HCT116 (cell line): ENCODE measurements around the gene TTLL11.

Source experiments
- ELF1 ChIP-seq: IDR thresholded peaks from 2 replicates; pipeline ENCODE4 v1.6.1; 2012; ENCODE audit warnings: low read depth, borderline replicate concordance
- EZH2 ChIP-seq: fragments of 200-600 bp; sonication (generic); IDR thresholded peaks from 2 replicates; pipeline ENCODE4 v1.6.1; 2017; ENCODE audit warnings: antibody characterized with exemption, mixed run types
- EZH2phosphoT487 ChIP-seq: fragments of 200-600 bp; IDR thresholded peaks from 2 replicates; pipeline ENCODE4 v1.6.1; 2018; ENCODE audit warnings: antibody characterized with exemption, borderline replicate concordance
- POLR2A ChIP-seq: IDR thresholded peaks from 2 replicates; pipeline ENCODE4 v1.7.0; 2011; ENCODE audit warnings: borderline replicate concordance; ENCODE audit not compliant: insufficient read depth, insufficient read length; ENCODE audit errors: extremely low read depth
- POLR2AphosphoS5 ChIP-seq: IDR thresholded peaks from 2 replicates; pipeline ENCODE4 v1.6.1; 2011; ENCODE audit warnings: mild to moderate bottlenecking, low read depth, low read length, moderate library complexity
- RAD21 ChIP-seq: IDR thresholded peaks from 2 replicates; pipeline ENCODE4 v1.6.1; 2012; ENCODE audit warnings: low read depth, mild to moderate bottlenecking
- SP1 ChIP-seq: IDR thresholded peaks from 2 replicates; pipeline ENCODE4 v1.6.1; 2012; ENCODE audit warnings: low read depth
- SRF ChIP-seq: IDR thresholded peaks from 2 replicates; pipeline ENCODE4 v1.6.1; 2012; ENCODE audit warnings: low read depth
- YY1 ChIP-seq: IDR thresholded peaks from 2 replicates; pipeline ENCODE4 v1.6.1; 2011; ENCODE audit warnings: low read length, low read depth, moderate library complexity, mild to moderate bottlenecking; ENCODE audit not compliant: insufficient replicate concordance; ENCODE audit errors: extremely low read depth
- ZNF274 ChIP-seq: fragments of 200-500 bp; sonication (Bioruptor generic); IDR thresholded peaks from 2 replicates; pipeline ENCODE4 v1.6.1; 2014; ENCODE audit warnings: mild to moderate bottlenecking, low read depth, low read length, inconsistent platforms
- TF ChIP-seq, protein P1 (sequence below), 3 experiments: fragments of 200-600 bp in 1 of 3; sonication (generic) in 1 of 3; IDR thresholded peaks in 2 of 3; conservative IDR thresholded peaks in 1 of 3; 2 replicates each; pipeline ENCODE4 v1.5.1; 2012 to 2017; ENCODE audit warnings: low read depth in 2 of 3, low read length in 2 of 3, antibody characterized with exemption in 1 of 3, borderline replicate concordance in 1 of 3, control low read depth in 1 of 3, mild to moderate bottlenecking in 1 of 3, mixed read lengths in 1 of 3, mixed run types in 1 of 3, moderate library complexity in 1 of 3; ENCODE audit not compliant: insufficient read depth in 1 of 3
- TF ChIP-seq, protein P2 (sequence below): IDR thresholded peaks from 2 replicates; pipeline ENCODE4 v1.6.1; 2012; ENCODE audit warnings: low read depth
- TF ChIP-seq, protein P3 (sequence below): IDR thresholded peaks from 2 replicates; pipeline ENCODE4 v1.6.1; 2011; ENCODE audit warnings: mild to moderate bottlenecking, low read length, moderate library complexity; ENCODE audit not compliant: insufficient replicate concordance; ENCODE audit errors: extremely low read depth

DNA sequence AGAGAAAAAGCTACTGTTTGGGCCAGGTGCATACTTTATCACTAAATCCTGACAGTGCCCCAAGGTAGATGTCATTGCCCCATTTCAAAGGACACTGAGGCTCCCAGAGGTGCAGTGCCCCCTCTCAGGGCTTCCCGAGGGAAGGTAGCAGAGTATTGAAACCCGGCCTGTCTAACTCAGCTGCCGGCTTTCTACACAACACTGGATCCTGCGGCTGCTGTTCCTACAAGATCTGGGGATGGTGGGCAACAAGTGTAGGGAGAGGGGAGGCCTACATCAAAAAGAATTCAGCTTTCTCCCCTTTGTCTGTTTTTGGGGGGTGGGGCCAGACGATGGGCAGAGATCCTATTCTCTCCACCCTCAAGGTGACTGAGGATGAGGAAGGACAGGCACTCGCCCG, 240.9 kb downstream of the TTLL11 start:
- TF ChIP-seq, protein P1, sequence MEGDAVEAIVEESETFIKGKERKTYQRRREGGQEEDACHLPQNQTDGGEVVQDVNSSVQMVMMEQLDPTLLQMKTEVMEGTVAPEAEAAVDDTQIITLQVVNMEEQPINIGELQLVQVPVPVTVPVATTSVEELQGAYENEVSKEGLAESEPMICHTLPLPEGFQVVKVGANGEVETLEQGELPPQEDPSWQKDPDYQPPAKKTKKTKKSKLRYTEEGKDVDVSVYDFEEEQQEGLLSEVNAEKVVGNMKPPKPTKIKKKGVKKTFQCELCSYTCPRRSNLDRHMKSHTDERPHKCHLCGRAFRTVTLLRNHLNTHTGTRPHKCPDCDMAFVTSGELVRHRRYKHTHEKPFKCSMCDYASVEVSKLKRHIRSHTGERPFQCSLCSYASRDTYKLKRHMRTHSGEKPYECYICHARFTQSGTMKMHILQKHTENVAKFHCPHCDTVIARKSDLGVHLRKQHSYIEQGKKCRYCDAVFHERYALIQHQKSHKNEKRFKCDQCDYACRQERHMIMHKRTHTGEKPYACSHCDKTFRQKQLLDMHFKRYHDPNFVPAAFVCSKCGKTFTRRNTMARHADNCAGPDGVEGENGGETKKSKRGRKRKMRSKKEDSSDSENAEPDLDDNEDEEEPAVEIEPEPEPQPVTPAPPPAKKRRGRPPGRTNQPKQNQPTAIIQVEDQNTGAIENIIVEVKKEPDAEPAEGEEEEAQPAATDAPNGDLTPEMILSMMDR (IDR thresholded peaks at IDR 0.05 in 2 of 3, conservative IDR thresholded peaks at IDR 0.05 in 1 of 3; ENCODE audit: borderline replicate concordance in 1 of 3, insufficient read depth in 1 of 3, low read depth in 2 of 3, low read length in 2 of 3) = no peak
- TF ChIP-seq, protein P2, sequence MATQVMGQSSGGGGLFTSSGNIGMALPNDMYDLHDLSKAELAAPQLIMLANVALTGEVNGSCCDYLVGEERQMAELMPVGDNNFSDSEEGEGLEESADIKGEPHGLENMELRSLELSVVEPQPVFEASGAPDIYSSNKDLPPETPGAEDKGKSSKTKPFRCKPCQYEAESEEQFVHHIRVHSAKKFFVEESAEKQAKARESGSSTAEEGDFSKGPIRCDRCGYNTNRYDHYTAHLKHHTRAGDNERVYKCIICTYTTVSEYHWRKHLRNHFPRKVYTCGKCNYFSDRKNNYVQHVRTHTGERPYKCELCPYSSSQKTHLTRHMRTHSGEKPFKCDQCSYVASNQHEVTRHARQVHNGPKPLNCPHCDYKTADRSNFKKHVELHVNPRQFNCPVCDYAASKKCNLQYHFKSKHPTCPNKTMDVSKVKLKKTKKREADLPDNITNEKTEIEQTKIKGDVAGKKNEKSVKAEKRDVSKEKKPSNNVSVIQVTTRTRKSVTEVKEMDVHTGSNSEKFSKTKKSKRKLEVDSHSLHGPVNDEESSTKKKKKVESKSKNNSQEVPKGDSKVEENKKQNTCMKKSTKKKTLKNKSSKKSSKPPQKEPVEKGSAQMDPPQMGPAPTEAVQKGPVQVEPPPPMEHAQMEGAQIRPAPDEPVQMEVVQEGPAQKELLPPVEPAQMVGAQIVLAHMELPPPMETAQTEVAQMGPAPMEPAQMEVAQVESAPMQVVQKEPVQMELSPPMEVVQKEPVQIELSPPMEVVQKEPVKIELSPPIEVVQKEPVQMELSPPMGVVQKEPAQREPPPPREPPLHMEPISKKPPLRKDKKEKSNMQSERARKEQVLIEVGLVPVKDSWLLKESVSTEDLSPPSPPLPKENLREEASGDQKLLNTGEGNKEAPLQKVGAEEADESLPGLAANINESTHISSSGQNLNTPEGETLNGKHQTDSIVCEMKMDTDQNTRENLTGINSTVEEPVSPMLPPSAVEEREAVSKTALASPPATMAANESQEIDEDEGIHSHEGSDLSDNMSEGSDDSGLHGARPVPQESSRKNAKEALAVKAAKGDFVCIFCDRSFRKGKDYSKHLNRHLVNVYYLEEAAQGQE = no peak
- TF ChIP-seq POLR2A (no peak), SP1 (no peak), RAD21 (no peak), YY1 (no peak), SRF (no peak), EZH2 (no peak), ELF1 (no peak), EZH2phosphoT487 (no peak), ZNF274 (no peak), POLR2AphosphoS5 (no peak)
- TF ChIP-seq, protein P3, sequence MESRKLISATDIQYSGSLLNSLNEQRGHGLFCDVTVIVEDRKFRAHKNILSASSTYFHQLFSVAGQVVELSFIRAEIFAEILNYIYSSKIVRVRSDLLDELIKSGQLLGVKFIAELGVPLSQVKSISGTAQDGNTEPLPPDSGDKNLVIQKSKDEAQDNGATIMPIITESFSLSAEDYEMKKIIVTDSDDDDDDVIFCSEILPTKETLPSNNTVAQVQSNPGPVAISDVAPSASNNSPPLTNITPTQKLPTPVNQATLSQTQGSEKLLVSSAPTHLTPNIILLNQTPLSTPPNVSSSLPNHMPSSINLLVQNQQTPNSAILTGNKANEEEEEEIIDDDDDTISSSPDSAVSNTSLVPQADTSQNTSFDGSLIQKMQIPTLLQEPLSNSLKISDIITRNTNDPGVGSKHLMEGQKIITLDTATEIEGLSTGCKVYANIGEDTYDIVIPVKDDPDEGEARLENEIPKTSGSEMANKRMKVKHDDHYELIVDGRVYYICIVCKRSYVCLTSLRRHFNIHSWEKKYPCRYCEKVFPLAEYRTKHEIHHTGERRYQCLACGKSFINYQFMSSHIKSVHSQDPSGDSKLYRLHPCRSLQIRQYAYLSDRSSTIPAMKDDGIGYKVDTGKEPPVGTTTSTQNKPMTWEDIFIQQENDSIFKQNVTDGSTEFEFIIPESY = no peak
